ENCODE measurements around the gene ARFGAP1.

The ARFGAP1 gene

GRCh38 chr20:63283397-63284082 lies 10.9 kb downstream of the ARFGAP1 start:
- H3K27ac ChIP-seq (ENCODE audit: low read depth, low read length), result no peak overlapping the region
- no peak overlapping the region for H3K9ac ChIP-seq (ENCODE audit: low read length)
- no peaks in the 10 kb centered on the region for H3K9me3 ChIP-seq (ENCODE audit: low read length)
- H3K27me3 ChIP-seq (ENCODE audit: control insufficient read depth in 1 of 2, insufficient read depth in 2 of 2, low read length in 2 of 2), result no peaks in the 10 kb centered on the region
- H3K36me3 ChIP-seq (ENCODE audit: insufficient read depth, low read length), result peaks cover 41% of the 10 kb centered on the region
- H3K4me3 ChIP-seq (ENCODE audit: low read depth in 1 of 2, low read length in 2 of 2), result no peak overlapping the region
- no peaks in the 10 kb centered on the region for H3K4me1 ChIP-seq (ENCODE audit: insufficient read depth, low read length)

- Histone ChIP-seq H3K9me3 (ENCODE audit: low read length) (no peaks in the 10 kb centered on the region), H3K36me3 (ENCODE audit: insufficient read depth, low read length) (peaks cover 40% of the 10 kb centered on the region), H3K4me3 (ENCODE audit: low read depth in 1 of 2, low read length in 2 of 2) (no peak overlapping the region)
Measured at GRCh38 chr20:63284083-63284440, 11.4 kb downstream of the ARFGAP1 start.

GRCh38 chr20:63284544-63284949 lies 11.9 kb downstream of the ARFGAP1 start:
- no peaks in the 10 kb centered on the region for H3K9me3 ChIP-seq (ENCODE audit: low read length)
- no peaks in the 10 kb centered on the region for H3K27me3 ChIP-seq (ENCODE audit: control insufficient read depth in 1 of 2, insufficient read depth in 2 of 2, low read length in 2 of 2)
- no peak overlapping the region for H3K27ac ChIP-seq (ENCODE audit: low read depth, low read length)
- H3K4me1 ChIP-seq (ENCODE audit: insufficient read depth, low read length), result no peaks in the 10 kb centered on the region
- peaks cover 40% of the 10 kb centered on the region for H3K36me3 ChIP-seq (ENCODE audit: insufficient read depth, low read length)
- no peak overlapping the region for H3K4me3 ChIP-seq (ENCODE audit: low read depth in 1 of 2, low read length in 2 of 2)
- no peak overlapping the region for H3K9ac ChIP-seq (ENCODE audit: low read length)

More at GRCh38 chr20:63284083-63284440, 11.4 kb downstream of the ARFGAP1 start:
- no peaks in the 10 kb centered on the region for H3K27me3 ChIP-seq (ENCODE audit: control insufficient read depth in 1 of 2, insufficient read depth in 2 of 2, low read length in 2 of 2)
- no peaks in the 10 kb centered on the region for H3K4me1 ChIP-seq (ENCODE audit: insufficient read depth, low read length)
- no peak overlapping the region for H3K27ac ChIP-seq (ENCODE audit: low read depth, low read length)
- no peak overlapping the region for H3K9ac ChIP-seq (ENCODE audit: low read length)

- Histone ChIP-seq H3K4me1 (ENCODE audit: insufficient read depth, low read length) (no peaks in the 10 kb centered on the region), H3K4me3 (ENCODE audit: low read depth in 1 of 2, low read length in 2 of 2) (no peak overlapping the region), H3K27ac (ENCODE audit: low read depth, low read length) (no peak overlapping the region), H3K9ac (ENCODE audit: low read length) (no peak overlapping the region), H3K27me3 (ENCODE audit: control insufficient read depth in 1 of 2, insufficient read depth in 2 of 2, low read length in 2 of 2) (no peaks in the 10 kb centered on the region), H3K36me3 (ENCODE audit: insufficient read depth, low read length) (peaks cover 40% of the 10 kb centered on the region), H3K9me3 (ENCODE audit: low read length) (no peaks in the 10 kb centered on the region)
Measured at GRCh38 chr20:63284981-63285524, 12.4 kb downstream of the ARFGAP1 start.

- Histone ChIP-seq H3K9ac (ENCODE audit: low read length) (no peak overlapping the region), H3K27ac (ENCODE audit: low read depth, low read length) (no peak overlapping the region), H3K36me3 (ENCODE audit: insufficient read depth, low read length) (peaks cover 34% of the 10 kb centered on the region), H3K4me1 (ENCODE audit: insufficient read depth, low read length) (no peaks in the 10 kb centered on the region), H3K27me3 (ENCODE audit: control insufficient read depth in 1 of 2, insufficient read depth in 2 of 2, low read length in 2 of 2) (no peaks in the 10 kb centered on the region), H3K4me3 (ENCODE audit: low read depth in 1 of 2, low read length in 2 of 2) (no peak overlapping the region), H3K9me3 (ENCODE audit: low read length) (no peaks in the 10 kb centered on the region)
Measured at GRCh38 chr20:63285636-63286615, 13.3 kb downstream of the ARFGAP1 start.

- H3K27me3 ChIP-seq (ENCODE audit: control insufficient read depth in 1 of 2, insufficient read depth in 2 of 2, low read length in 2 of 2), result peaks cover 0 to under 1% of the 10 kb centered on the region in 2 donors
- no peak overlapping the region for H3K4me3 ChIP-seq (ENCODE audit: low read depth in 1 of 2, low read length in 2 of 2)
- H3K4me1 ChIP-seq (ENCODE audit: insufficient read depth, low read length), result no peaks in the 10 kb centered on the region
- H3K9me3 ChIP-seq (ENCODE audit: low read length), result no peaks in the 10 kb centered on the region
- H3K9ac ChIP-seq (ENCODE audit: low read length), result no peak overlapping the region
- no peak overlapping the region for H3K27ac ChIP-seq (ENCODE audit: low read depth, low read length)
- H3K36me3 ChIP-seq (ENCODE audit: insufficient read depth, low read length), result peaks cover 34% of the 10 kb centered on the region
Measured at GRCh38 chr20:63286781-63287696, 14.4 kb downstream of the ARFGAP1 start.

- no peaks in the 10 kb centered on the region for H3K9me3 ChIP-seq (ENCODE audit: low read length)
- peaks cover 28% of the 10 kb centered on the region for H3K36me3 ChIP-seq (ENCODE audit: insufficient read depth, low read length)
- no peak overlapping the region for H3K4me3 ChIP-seq (ENCODE audit: low read depth in 1 of 2, low read length in 2 of 2)
- H3K27ac ChIP-seq (ENCODE audit: low read depth, low read length), result no peak overlapping the region
- no peaks in the 10 kb centered on the region for H3K4me1 ChIP-seq (ENCODE audit: insufficient read depth, low read length)
- no peak overlapping the region for H3K9ac ChIP-seq (ENCODE audit: low read length)
- H3K27me3 ChIP-seq (ENCODE audit: control insufficient read depth in 1 of 2, insufficient read depth in 2 of 2, low read length in 2 of 2), result peaks cover 0 to 9% of the 10 kb centered on the region in 2 donors
Measured at GRCh38 chr20:63287697-63288580, 15.3 kb downstream of the ARFGAP1 start.

- peaks cover 25% of the 10 kb centered on the region for H3K36me3 ChIP-seq (ENCODE audit: insufficient read depth, low read length)
- H3K4me3 ChIP-seq (ENCODE audit: low read depth in 1 of 2, low read length in 2 of 2), result no peak overlapping the region
Measured at GRCh38 chr20:63288581-63289251, 16.1 kb downstream of the ARFGAP1 start.

GRCh38 chr20:63289311-63290135 lies 16.9 kb downstream of the ARFGAP1 start:
- Histone ChIP-seq H3K27me3 (ENCODE audit: control insufficient read depth in 1 of 2, insufficient read depth in 2 of 2, low read length in 2 of 2) (peaks cover 0 to 19% of the 10 kb centered on the region in 2 donors), H3K9ac (ENCODE audit: low read length) (no peak overlapping the region), H3K4me3 (ENCODE audit: low read depth in 1 of 2, low read length in 2 of 2) (no peak overlapping the region), H3K9me3 (ENCODE audit: low read length) (no peaks in the 10 kb centered on the region), H3K4me1 (ENCODE audit: insufficient read depth, low read length) (no peaks in the 10 kb centered on the region), H3K27ac (ENCODE audit: low read depth, low read length) (no peak overlapping the region), H3K36me3 (ENCODE audit: insufficient read depth, low read length) (peaks cover 25% of the 10 kb centered on the region)

More at GRCh38 chr20:63288581-63289251, 16.1 kb downstream of the ARFGAP1 start:
- Histone ChIP-seq H3K9ac (ENCODE audit: low read length) (no peak overlapping the region), H3K27ac (ENCODE audit: low read depth, low read length) (no peak overlapping the region), H3K4me1 (ENCODE audit: insufficient read depth, low read length) (no peaks in the 10 kb centered on the region), H3K9me3 (ENCODE audit: low read length) (no peaks in the 10 kb centered on the region), H3K27me3 (ENCODE audit: control insufficient read depth in 1 of 2, insufficient read depth in 2 of 2, low read length in 2 of 2) (peaks cover 0 to 16% of the 10 kb centered on the region in 2 donors)

Data from muscle layer of colon (tissue), 2 donors.